ENCODE measurements around the gene KIFC3.

The KIFC3 gene

DNA sequence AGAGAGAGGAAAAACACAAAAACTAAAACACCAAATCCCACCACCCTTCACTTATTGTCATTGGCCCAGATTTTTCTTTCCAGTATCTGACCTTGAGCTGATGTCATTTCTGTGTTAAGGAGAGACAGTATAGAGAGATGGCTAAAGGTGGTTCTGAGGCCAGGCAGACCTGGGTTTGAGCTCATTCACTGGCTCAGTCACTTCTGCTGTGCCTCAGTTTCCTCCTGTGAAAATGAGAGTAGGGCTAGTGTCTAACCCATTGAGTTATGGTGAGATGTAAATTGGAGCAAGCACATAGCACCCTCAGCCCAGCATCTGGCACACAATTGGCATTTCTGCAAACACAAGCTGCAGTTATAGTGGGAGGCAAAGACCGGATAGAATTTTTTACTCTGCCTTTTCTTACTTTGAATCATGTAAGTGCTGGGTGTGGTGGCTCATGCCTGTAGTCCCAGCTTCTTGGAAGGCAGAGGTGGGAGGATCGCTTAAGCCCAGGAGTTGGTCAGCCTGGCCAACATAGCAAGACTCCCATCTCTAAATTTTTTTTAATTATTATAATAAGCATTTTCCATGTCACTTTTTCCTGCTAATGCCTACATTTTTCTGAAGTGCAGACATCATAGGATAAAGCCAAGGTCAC is 6.4 kb upstream of the KIFC3 start:
- TF ChIP-seq, protein P1, sequence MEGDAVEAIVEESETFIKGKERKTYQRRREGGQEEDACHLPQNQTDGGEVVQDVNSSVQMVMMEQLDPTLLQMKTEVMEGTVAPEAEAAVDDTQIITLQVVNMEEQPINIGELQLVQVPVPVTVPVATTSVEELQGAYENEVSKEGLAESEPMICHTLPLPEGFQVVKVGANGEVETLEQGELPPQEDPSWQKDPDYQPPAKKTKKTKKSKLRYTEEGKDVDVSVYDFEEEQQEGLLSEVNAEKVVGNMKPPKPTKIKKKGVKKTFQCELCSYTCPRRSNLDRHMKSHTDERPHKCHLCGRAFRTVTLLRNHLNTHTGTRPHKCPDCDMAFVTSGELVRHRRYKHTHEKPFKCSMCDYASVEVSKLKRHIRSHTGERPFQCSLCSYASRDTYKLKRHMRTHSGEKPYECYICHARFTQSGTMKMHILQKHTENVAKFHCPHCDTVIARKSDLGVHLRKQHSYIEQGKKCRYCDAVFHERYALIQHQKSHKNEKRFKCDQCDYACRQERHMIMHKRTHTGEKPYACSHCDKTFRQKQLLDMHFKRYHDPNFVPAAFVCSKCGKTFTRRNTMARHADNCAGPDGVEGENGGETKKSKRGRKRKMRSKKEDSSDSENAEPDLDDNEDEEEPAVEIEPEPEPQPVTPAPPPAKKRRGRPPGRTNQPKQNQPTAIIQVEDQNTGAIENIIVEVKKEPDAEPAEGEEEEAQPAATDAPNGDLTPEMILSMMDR (IDR thresholded peaks at IDR 0.05; ENCODE audit: insufficient read depth, low read depth, low read length, missing control alignments): no peak
- no peak for DNase-seq (ENCODE audit: low read depth)
- H3K4me3 ChIP-seq (ENCODE audit: low read length): no peak overlapping the region

GRCh38 chr16:57807968-57808528 is 5.8 kb upstream of the KIFC3 start:
- H3K4me3 ChIP-seq (ENCODE audit: low read length): no peak overlapping the region
- TF ChIP-seq, protein P1 (IDR thresholded peaks at IDR 0.05; ENCODE audit: insufficient read depth, low read depth, low read length, missing control alignments): no peak
- peak; percentile 94 for DNase-seq (ENCODE audit: low read depth)

DNA sequence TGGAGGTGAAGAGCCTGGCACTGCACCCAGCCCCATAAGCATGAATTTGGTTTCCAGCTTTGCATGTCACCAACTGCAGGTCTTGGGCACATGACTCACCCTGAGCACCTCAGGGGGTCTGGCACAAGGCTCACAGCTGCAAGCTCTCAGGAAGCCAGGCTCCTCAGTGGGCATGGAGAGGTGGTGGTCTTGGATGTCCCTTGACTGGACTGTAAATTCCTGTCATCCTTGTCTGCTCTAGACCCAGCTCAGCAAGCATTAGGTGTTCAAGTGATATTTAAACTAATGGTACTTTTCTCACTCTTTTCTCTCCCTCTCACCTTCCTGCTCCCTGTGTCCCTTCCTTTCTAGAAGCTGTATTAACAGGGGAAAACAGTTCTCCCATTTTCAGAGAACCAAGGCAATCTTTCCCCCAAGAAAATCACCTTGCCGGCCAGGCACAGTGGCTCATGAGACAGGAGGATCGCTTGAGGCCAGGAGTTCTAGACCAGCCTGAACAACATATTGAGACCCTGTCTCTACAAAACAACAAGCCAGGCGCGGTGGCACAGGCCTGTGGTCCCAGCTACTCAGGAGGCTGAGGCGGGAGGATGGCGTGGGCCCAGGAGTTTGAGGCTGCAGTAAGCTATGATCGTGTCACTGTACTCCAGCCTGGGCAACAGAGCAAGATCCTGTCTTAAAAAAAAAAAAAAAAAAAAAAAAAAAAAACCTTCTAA is 5.1 kb upstream of the KIFC3 start:
- TF ChIP-seq, protein P1 (IDR thresholded peaks at IDR 0.05; ENCODE audit: insufficient read depth, low read depth, low read length, missing control alignments): no peak

GRCh38 chr16:57805176-57805575 is 2.9 kb upstream of the KIFC3 start:
- TF ChIP-seq, protein P1 (IDR thresholded peaks at IDR 0.05; ENCODE audit: insufficient read depth, low read depth, low read length, missing control alignments): no peak
- DNase-seq (ENCODE audit: low read depth): no peak
- no peak overlapping the region for H3K4me3 ChIP-seq (ENCODE audit: low read length)

More for the DNA sequence above, 5.1 kb upstream of the KIFC3 start:
- H3K4me3 ChIP-seq (ENCODE audit: low read length): no peak overlapping the region
- peak; percentile 28 for DNase-seq (ENCODE audit: low read depth)

DNA sequence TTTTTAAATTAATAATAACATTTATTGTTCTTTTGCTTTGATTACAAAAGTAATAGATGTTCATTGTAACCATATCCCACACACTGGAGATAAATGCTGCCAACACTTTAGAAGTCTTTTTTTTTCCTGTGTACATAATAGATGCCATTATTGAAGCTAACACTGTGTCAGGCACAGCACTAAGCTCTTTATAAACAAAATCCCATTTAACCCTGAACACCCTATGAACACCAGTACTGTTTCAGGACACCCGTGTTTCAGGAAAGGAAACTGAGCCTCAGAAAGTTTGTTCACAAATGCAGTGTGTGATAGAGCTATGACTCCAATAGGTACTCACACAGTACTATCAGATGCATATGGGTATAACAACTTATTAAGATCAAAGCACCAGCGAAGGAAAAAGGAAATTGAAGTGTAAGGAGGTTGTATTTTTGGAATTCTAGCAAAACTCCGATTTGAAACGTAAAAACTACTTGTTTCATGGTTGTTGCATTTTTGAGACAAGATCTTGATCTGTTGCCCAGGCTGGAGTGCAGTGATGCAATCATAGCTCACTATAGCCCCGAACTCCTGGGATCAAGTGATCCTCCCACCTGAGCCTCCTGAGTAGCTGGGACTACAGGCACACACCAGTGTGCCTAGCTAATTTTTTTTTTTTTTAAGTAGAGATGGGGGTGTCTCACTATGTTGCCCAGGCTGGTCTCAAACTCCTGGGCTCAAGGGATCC is 2.0 kb upstream of the KIFC3 start:
- H3K4me3 ChIP-seq (ENCODE audit: low read length): no peak overlapping the region
- no peak for DNase-seq (ENCODE audit: low read depth)
- TF ChIP-seq, protein P1 (IDR thresholded peaks at IDR 0.05; ENCODE audit: insufficient read depth, low read depth, low read length, missing control alignments): no peak

DNA sequence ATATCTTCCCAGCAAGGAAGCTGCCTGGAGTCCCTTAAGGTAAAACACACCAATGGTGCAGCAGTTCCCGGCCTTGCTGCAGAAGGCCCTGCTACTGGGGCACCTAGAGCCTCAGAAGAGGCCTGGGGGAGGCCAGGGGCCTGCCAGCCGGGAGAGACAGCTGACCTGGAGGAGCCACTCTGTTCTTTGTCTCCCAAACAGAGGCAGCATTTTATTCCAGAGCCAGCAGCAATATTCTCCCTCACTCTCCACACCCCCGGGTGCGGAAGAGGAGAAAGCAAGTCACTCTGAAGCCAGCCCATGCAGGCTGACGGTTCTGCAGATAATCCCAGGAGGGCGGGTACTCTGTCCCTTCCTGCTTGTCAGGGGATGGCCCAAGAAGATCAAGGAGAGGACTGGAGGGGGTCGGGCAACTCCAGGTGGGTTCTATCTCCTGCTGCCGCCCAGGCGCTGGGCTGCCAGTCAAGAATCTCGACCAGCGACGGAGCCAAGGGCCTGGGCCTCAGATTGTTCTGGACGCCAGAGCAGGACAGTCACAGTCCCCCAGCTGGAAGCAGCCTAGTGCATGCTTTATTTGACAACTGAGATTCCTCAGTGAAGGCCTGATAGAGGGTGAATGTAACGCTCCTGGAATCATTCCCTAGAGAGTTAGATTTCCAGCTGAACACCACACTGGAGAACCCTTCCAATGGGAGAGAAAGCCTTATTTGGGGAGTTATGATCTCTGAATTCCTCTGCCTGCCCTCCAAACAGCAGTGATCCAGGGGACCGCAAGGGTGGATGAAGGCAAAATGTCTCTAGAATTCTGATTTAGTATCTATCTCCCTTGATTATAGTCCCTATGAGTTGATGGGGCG is 1.1 kb upstream of the KIFC3 start:
- H3K4me3 ChIP-seq (ENCODE audit: low read length): no peak overlapping the region
- no peak for DNase-seq (ENCODE audit: low read depth)
- TF ChIP-seq, protein P1 (IDR thresholded peaks at IDR 0.05; ENCODE audit: insufficient read depth, low read depth, low read length, missing control alignments): no peak

Measured in epithelial cell of esophagus (primary cell).